Thyroid gland (tissue), 4 donors: ENCODE measurements around the gene C17orf100.

Source experiments
- CTCF ChIP-seq, 6 experiments: fragments of 200-600 bp in 3 of 6; fragments of 450-650 bp in 3 of 6; sonication (generic) in 3 of 6; IDR thresholded peaks; one replicate each; pipeline ENCODE4 v1.5.1; 2016 to 2019; ENCODE audit warnings: antibody characterized with exemption in 6 of 6, mild to moderate bottlenecking in 2 of 6, inconsistent platforms in 1 of 6, moderate library complexity in 1 of 6
- POLR2A ChIP-seq, 2 donors: fragments of 450-650 bp; IDR thresholded peaks; one replicate each; pipeline ENCODE4 v1.6.1; 2017; ENCODE audit warnings: antibody characterized with exemption in 2 of 2, mild to moderate bottlenecking in 2 of 2, moderate library complexity in 1 of 2

- TF ChIP-seq CTCF (IDR thresholded peaks at IDR 0.05) (no peak), POLR2A (IDR thresholded peaks at IDR 0.05) (no peak)
Measured at GRCh38 chr17:6603744-6604325, 47.7 kb upstream of the C17orf100 start.
